Naive thymus-derived CD8-positive, alpha-beta T cell (primary cell): ENCODE results near the gene TMEM63B. TPM values are rescaled to one million over a fixed set of nuclear protein-coding genes. Genes with fewer than 3 reads are reported as not detected.
"Not testable (repeated sequence)": the region's sequence is repeated elsewhere in the genome, so short reads cannot be mapped to it uniquely, and the experiment has no call there.

Experiments used
- ATAC-seq, 2 donors: fragments of 150-1000 bp; cut with Tn5 transposase in 1 of 2; sonication (Bioruptor Pico), chemical (Tn5 transposase) in 1 of 2; 1 replicate in 1 of 2; 2 replicates in 1 of 2; pipeline ENCODE4 v1.10.0; 2021; ENCODE audit warnings: mild to moderate bottlenecking in 2 of 2, moderate library complexity in 2 of 2
- POLR2A ChIA-PET: fragments of 350-600 bp; sonication (Branson Sonifier 250); formaldehyde crosslinking; loops from one replicate; lab custom pipeline; 2021; ENCODE audit warnings: antibody characterized with exemption; lab: Charles Lee
- DNase-seq, 10 donors: peaks; one replicate each; pipeline versions ENCODE4 v3.0.0 to v3.0.0-alpha.2; 2020 to 2022
- H3K27ac Mint-ChIP-seq, 10 donors: one replicate each; pipeline ENCODE4 v1.8.0; 2020 to 2022; ENCODE audit warnings: mild to moderate bottlenecking in 10 of 10, mixed read lengths in 10 of 10, moderate library complexity in 4 of 10, inconsistent platforms in 1 of 10
- H3K27me3 Mint-ChIP-seq, 5 donors: one replicate each; pipeline ENCODE4 v1.8.0; 2021 to 2022; ENCODE audit warnings: mixed read lengths in 5 of 5
- H3K36me3 Mint-ChIP-seq, 3 donors: one replicate each; pipeline ENCODE4 v1.8.0; 2020 to 2022; ENCODE audit warnings: mixed read lengths in 3 of 3, mild to moderate bottlenecking in 2 of 3, inconsistent platforms in 1 of 3
- H3K4me1 Mint-ChIP-seq, 4 donors: one replicate each; pipeline ENCODE4 v1.8.0; 2021 to 2022; ENCODE audit warnings: mixed read lengths in 4 of 4
- H3K4me3 Mint-ChIP-seq, 10 donors: one replicate each; pipeline ENCODE4 v1.8.0; 2020 to 2022; ENCODE audit warnings: mild to moderate bottlenecking in 10 of 10, mixed read lengths in 10 of 10, moderate library complexity in 6 of 10, inconsistent platforms in 1 of 10
- H3K9me3 Mint-ChIP-seq, 9 donors: one replicate each; pipeline ENCODE4 v1.8.0; 2020 to 2022; ENCODE audit warnings: mixed read lengths in 9 of 9, mild to moderate bottlenecking in 3 of 9, inconsistent platforms in 1 of 9, moderate library complexity in 1 of 9
- polyA plus RNA-seq, 3 donors: library from polyadenylated mRNA; unstranded; fragments of 300-500 nt; fragmentation: Illumina TruSeq; gene quantifications; one replicate each; pipeline ENCODE4 v1.2.3, GENCODE V29; 2021
- total RNA-seq, 8 experiments: library from RNA in 2 of 8; stranded (reverse) in 2 of 8; gene quantifications; one replicate each; pipeline ENCODE4 v1.2.3 and lab custom pipeline; 2021 to 2026

TMEM63B gene
- total and polyA plus RNA-seq, 5 experiments from 2014 or later, result 0.26 to 15.9 (median 2.2) TPM

- POLR2A ChIA-PET, H3K4me1 Mint-ChIP-seq, H3K36me3 Mint-ChIP-seq, ATAC-seq, DNase-seq, H3K9me3 Mint-ChIP-seq, H3K27ac Mint-ChIP-seq, H3K4me3 Mint-ChIP-seq: not testable (repeated sequence)
- peaks cover 4 to 18% (median 6%) of the 10 kb centered on the region in 5 donors for H3K27me3 Mint-ChIP-seq
Measured at GRCh38 chr6:44196351-44196750, 69.0 kb downstream of the TMEM63B start.

DNA sequence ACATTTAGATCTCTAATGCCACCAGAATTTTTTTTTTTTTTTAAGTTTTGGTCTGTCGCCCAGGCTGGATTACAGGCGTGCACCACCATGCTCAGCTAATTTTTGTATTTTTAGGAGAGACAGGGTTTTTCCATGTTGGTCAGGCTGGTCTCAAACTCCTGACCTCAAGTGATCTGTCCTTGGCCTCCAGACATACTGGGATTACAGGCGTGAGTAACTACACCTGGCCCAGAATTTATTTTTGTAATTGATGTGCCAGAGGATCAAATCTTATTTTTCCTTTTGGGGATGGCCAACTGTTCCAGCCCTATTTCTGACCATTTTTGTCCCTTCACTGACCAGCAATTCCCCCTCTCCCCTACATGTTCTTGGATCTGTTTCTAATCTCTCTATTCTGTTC lies 71.3 kb downstream of the TMEM63B start:
- ATAC-seq (no peak), DNase-seq (no peak)
- no peaks in the 10 kb centered on the region for H3K36me3 Mint-ChIP-seq
- no peak overlapping the region for H3K4me3 Mint-ChIP-seq
- POLR2A ChIA-PET, result no interaction called here
- H3K4me1 Mint-ChIP-seq, result no peaks in the 10 kb centered on the region
- no peaks in the 10 kb centered on the region for H3K9me3 Mint-ChIP-seq
- peaks cover 2 to 8% (median 3%) of the 10 kb centered on the region in 5 donors for H3K27me3 Mint-ChIP-seq
- H3K27ac Mint-ChIP-seq, result no peak overlapping the region

- no peaks in the 10 kb centered on the region for H3K4me1 Mint-ChIP-seq
- POLR2A ChIA-PET, result no interaction called here
- DNase-seq, result no peak
- H3K27ac Mint-ChIP-seq, result no peak overlapping the region
- H3K9me3 Mint-ChIP-seq, result no peaks in the 10 kb centered on the region
- no peak for ATAC-seq
- peaks cover 2 to 8% (median 3%) of the 10 kb centered on the region in 5 donors for H3K27me3 Mint-ChIP-seq
- H3K36me3 Mint-ChIP-seq, result no peaks in the 10 kb centered on the region
- no peak overlapping the region for H3K4me3 Mint-ChIP-seq
Measured at GRCh38 chr6:44199883-44200282, 72.5 kb downstream of the TMEM63B start.

GRCh38 chr6:44201200-44201599 lies 73.8 kb downstream of the TMEM63B start:
- DNase-seq (no peak), ATAC-seq (no peak)
- no peaks in the 10 kb centered on the region for H3K9me3 Mint-ChIP-seq
- H3K27ac Mint-ChIP-seq, result no peak overlapping the region
- no peaks in the 10 kb centered on the region for H3K4me1 Mint-ChIP-seq
- H3K36me3 Mint-ChIP-seq, result no peaks in the 10 kb centered on the region
- POLR2A ChIA-PET, result no interaction called here
- H3K4me3 Mint-ChIP-seq, result no peak overlapping the region
- H3K27me3 Mint-ChIP-seq, result peaks cover 0 to 8% (median 3%) of the 10 kb centered on the region in 5 donors

- no peaks in the 10 kb centered on the region for H3K4me1 Mint-ChIP-seq
- DNase-seq (no peak), ATAC-seq (no peak)
- H3K36me3 Mint-ChIP-seq, result no peaks in the 10 kb centered on the region
- POLR2A ChIA-PET, result no interaction called here
- peak overlapping the region in 1 of 10 donors; percentile 14 for H3K27ac Mint-ChIP-seq
- no peak overlapping the region for H3K4me3 Mint-ChIP-seq
- H3K9me3 Mint-ChIP-seq, result no peaks in the 10 kb centered on the region
- H3K27me3 Mint-ChIP-seq, result peaks cover 0 to 8% (median 3%) of the 10 kb centered on the region in 5 donors
Measured at GRCh38 chr6:44201638-44202303, 74.4 kb downstream of the TMEM63B start.

DNA sequence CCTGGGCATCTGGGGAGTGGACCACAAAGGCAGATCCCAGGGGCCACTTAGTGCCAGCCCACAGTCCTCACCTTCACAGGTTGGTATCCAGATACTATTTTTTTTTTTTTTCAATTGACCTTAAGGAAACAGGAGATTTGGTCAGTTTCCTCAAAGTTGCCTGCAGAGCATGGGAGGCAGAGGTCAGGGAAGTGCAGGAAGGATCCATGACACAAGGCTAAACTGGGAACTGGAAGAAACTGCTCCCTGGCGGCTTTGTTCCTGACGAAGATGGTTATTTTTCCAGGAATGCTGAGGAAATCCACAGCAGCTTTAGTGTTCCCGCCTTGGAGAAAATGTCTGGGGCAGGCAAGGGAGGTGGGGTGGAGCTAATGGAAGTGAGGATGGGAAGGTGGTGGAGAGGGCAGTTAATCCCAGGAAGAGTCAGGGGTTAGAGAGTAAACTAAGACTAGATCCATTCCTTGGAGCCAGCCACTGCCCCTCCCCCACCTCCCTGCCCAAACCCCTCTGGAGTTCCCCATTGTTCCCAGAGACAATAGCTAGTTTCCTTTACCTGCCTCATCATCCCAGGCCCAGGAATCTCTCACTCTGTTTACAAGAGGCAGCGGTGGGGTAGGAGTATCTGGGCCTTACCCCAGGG lies 75.1 kb downstream of the TMEM63B start:
- POLR2A ChIA-PET, result interaction anchor here (1.3 kb wide), 1 partner anchor 11 kb away, joined by 3 read pairs; no protein-coding TSS in a partner anchor
- Mint-ChIP-seq H3K4me3 (no peak overlapping the region), H3K9me3 (no peaks in the 10 kb centered on the region), H3K4me1 (no peaks in the 10 kb centered on the region), H3K36me3 (no peaks in the 10 kb centered on the region), H3K27me3 (peaks cover 0 to 8% (median 3%) of the 10 kb centered on the region in 5 donors), H3K27ac (no peak overlapping the region)
- no peak for ATAC-seq
- DNase-seq, result no peak

DNA sequence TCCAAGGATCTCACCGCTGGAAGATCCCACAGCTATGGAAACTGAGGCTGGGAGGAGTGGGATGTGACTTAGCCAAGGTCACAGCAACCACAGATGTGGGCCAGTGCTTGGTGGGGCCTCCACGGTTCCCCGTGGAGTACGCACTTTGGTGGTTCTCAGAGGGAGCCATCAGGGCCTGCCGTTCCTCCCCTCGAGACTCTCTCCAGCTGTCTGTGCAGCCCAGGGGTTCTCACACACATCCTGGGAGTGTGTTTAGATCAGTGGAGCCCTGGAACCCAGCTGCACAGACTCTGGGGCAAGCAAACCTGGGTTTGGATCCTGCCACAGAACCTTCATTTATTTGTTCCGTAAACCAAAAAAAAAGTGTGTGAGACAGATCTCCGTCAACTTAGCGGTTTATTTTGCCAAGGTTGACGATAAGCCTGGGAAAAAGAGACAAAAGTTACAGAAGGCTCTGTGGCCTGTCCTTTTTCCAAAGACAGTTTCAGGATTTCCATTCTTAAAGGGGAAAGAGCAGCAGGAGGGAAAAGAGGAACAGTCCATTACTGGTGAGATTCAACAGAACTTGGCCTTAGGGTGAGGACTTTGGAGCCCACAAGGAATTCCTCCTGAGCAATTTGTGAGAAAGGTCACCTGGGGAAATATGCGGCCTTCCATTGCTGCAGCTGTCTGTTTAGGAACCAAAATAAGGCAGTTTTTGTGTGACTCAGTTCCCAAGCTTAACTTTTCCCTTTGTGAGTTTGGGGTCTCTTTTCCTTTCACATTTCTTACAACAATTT lies 75.8 kb downstream of the TMEM63B start:
- no peaks in the 10 kb centered on the region for H3K36me3 Mint-ChIP-seq
- no peak overlapping the region for H3K4me3 Mint-ChIP-seq
- H3K4me1 Mint-ChIP-seq, result no peaks in the 10 kb centered on the region
- DNase-seq (no peak), ATAC-seq (no peak)
- POLR2A ChIA-PET, result interaction anchor here (1.3 kb wide), 1 partner anchor 11 kb away, joined by 3 read pairs; no protein-coding TSS in a partner anchor
- H3K27ac Mint-ChIP-seq, result peak overlapping the region in 1 of 10 donors; percentile 13
- H3K27me3 Mint-ChIP-seq, result peaks cover 0 to 8% (median 3%) of the 10 kb centered on the region in 5 donors
- no peaks in the 10 kb centered on the region for H3K9me3 Mint-ChIP-seq

DNA sequence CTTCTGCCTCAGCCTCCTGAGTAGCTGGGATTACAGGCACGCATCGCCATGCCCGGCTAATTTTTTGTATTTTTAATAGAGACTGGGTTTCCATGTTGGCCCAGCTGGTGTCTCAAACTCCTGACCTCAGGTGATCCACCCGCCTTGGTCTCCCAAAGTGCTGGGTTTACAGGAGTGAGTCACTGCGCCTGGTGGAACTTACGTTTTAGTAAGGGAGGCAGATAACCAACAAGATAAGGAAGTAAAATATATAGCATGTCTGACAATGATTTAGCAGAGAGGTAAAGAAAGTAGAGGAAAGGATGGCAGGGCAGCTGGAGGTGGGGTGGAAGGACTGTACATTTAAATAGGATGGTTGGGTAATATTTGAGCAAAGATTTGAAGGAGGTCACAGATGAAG lies 76.6 kb downstream of the TMEM63B start:
- Mint-ChIP-seq H3K4me3 (no peak overlapping the region), H3K9me3 (no peaks in the 10 kb centered on the region), H3K36me3 (no peaks in the 10 kb centered on the region), H3K27me3 (peaks cover 0 to 8% (median 3%) of the 10 kb centered on the region in 5 donors), H3K4me1 (no peaks in the 10 kb centered on the region), H3K27ac (no peak overlapping the region)
- DNase-seq (no peak), ATAC-seq (no peak)
- POLR2A ChIA-PET, result no interaction called here

Other genes with a start within 250 kb of the TMEM63B start
- gene MRPL14, start 102 bp upstream of the TMEM63B start, total RNA-seq, result 10 to 100 TPM; 17.0 to 20.4 TPM
- 10 to 100 TPM; 76.5 to 89.3 (median 80.3) TPM for gene MRPL14, start 102 bp upstream of the TMEM63B start, polyA plus RNA-seq
- gene CAPN11, start 31.3 kb downstream of the TMEM63B start, total RNA-seq, result not detected
- gene CAPN11, start 31.3 kb downstream of the TMEM63B start, polyA plus RNA-seq, result not detected
- gene MYMX, start 89.4 kb downstream of the TMEM63B start, total RNA-seq, result not detected
- not detected for gene MYMX, start 89.4 kb downstream of the TMEM63B start, polyA plus RNA-seq
- 1 to 10 TPM; 1.3 to 2.3 TPM for gene SLC29A1, start 96.0 kb downstream of the TMEM63B start, total RNA-seq
- 1 to 10 TPM; 2.0 to 2.6 (median 2.5) TPM for gene SLC29A1, start 96.0 kb downstream of the TMEM63B start, polyA plus RNA-seq
- 100 to 1,000 TPM; 480 to 502 TPM for gene HSP90AB1, start 119.5 kb downstream of the TMEM63B start, total RNA-seq
- gene HSP90AB1, start 119.5 kb downstream of the TMEM63B start, polyA plus RNA-seq, result 100 to 1,000 TPM; 420 to 607 (median 518) TPM
- 10 to 100 TPM; 18.0 to 18.3 TPM for gene SLC35B2, start 130.0 kb downstream of the TMEM63B start, total RNA-seq
- 10 to 100 TPM; 31.9 to 40.1 (median 39.0) TPM for gene SLC35B2, start 130.0 kb downstream of the TMEM63B start, polyA plus RNA-seq
- 10 to 100 TPM; 11.4 to 14.4 TPM for gene NFKBIE, start 138.0 kb downstream of the TMEM63B start, total RNA-seq
- 1 to 10 TPM; 2.7 to 4.1 (median 3.6) TPM for gene NFKBIE, start 138.0 kb downstream of the TMEM63B start, polyA plus RNA-seq
- gene TMEM151B, start 142.9 kb downstream of the TMEM63B start, total RNA-seq, result not detected
- gene TMEM151B, start 142.9 kb downstream of the TMEM63B start, polyA plus RNA-seq, result not detected
- 10 to 100 TPM; 23.8 to 24.1 TPM for gene AARS2, start 185.8 kb downstream of the TMEM63B start, total RNA-seq
- 10 to 100 TPM in 1 of 3 donors, 1 to 10 TPM in 2; 5.2 to 13.5 (median 6.3) TPM for gene AARS2, start 185.8 kb downstream of the TMEM63B start, polyA plus RNA-seq
- not detected for gene SPATS1, start 215.1 kb downstream of the TMEM63B start, total RNA-seq
- not detected for gene SPATS1, start 215.1 kb downstream of the TMEM63B start, polyA plus RNA-seq